KOPT-K1 (cell line): ENCODE measurements around the gene CEP104.

ENCODE experiments used
- H3K27ac ChIP-seq: fragments of 200-600 bp; sonication (generic); 2 replicates; pipeline ENCODE4 v1.5.1; 2016; ENCODE audit warnings: antibody characterized with exemption, mild to moderate bottlenecking, low read depth, low read length; ENCODE audit not compliant: poor library complexity, severe bottlenecking
- H3K36me3 ChIP-seq: fragments of 200-600 bp; sonication (generic); 2 replicates; pipeline ENCODE4 v1.5.1; 2017; ENCODE audit warnings: antibody characterized with exemption, mild to moderate bottlenecking, low read length, moderate library complexity; ENCODE audit not compliant: insufficient read depth
- H3K9me3 ChIP-seq: fragments of 200-600 bp; sonication (generic); 2 replicates; pipeline ENCODE4 v1.5.1; 2017; ENCODE audit warnings: antibody characterized with exemption, low read length, mild to moderate bottlenecking; ENCODE audit not compliant: insufficient read depth, poor library complexity, severe bottlenecking

Gene CEP104

GRCh38 chr1:3885611-3886010 lies 28.6 kb upstream of the CEP104 start:
- H3K27ac ChIP-seq, result no peak overlapping the region
- H3K9me3 ChIP-seq, result no peaks in the 10 kb centered on the region
- H3K36me3 ChIP-seq, result peaks cover 56% of the 10 kb centered on the region

GRCh38 chr1:3884966-3885365 lies 28.0 kb upstream of the CEP104 start:
- Histone ChIP-seq H3K27ac (no peak overlapping the region), H3K9me3 (peaks cover 5% of the 10 kb centered on the region), H3K36me3 (peaks cover 50% of the 10 kb centered on the region)

GRCh38 chr1:3883194-3883925 lies 26.3 kb upstream of the CEP104 start:
- Histone ChIP-seq H3K36me3 (peaks cover 43% of the 10 kb centered on the region), H3K27ac (peak overlapping the region; percentile 85), H3K9me3 (peaks cover 15% of the 10 kb centered on the region)

GRCh38 chr1:3881193-3881480 lies 24.1 kb upstream of the CEP104 start:
- Histone ChIP-seq H3K27ac (peak overlapping the region; percentile 85), H3K36me3 (peaks cover 22% of the 10 kb centered on the region), H3K9me3 (peaks cover 15% of the 10 kb centered on the region)

- Histone ChIP-seq H3K36me3 (peaks cover 17% of the 10 kb centered on the region), H3K27ac (peak overlapping the region; percentile 85)
Measured at GRCh38 chr1:3880429-3881192, 23.6 kb upstream of the CEP104 start.

GRCh38 chr1:3879787-3880428 lies 22.9 kb upstream of the CEP104 start:
- H3K36me3 ChIP-seq, result peaks cover 13% of the 10 kb centered on the region
- peak overlapping the region; percentile 85 for H3K27ac ChIP-seq
- peaks cover 15% of the 10 kb centered on the region for H3K9me3 ChIP-seq

More at GRCh38 chr1:3880429-3881192, 23.6 kb upstream of the CEP104 start:
- H3K9me3 ChIP-seq, result peaks cover 15% of the 10 kb centered on the region

GRCh38 chr1:3879099-3879498 lies 22.1 kb upstream of the CEP104 start:
- Histone ChIP-seq H3K9me3 (peaks cover 15% of the 10 kb centered on the region), H3K36me3 (peaks cover 13% of the 10 kb centered on the region; the same call in 1 of the 2 replicates), H3K27ac (no peak overlapping the region)

GRCh38 chr1:3876716-3877115 lies 19.7 kb upstream of the CEP104 start:
- H3K27ac ChIP-seq, result no peak overlapping the region
- H3K36me3 ChIP-seq, result peaks cover 13% of the 10 kb centered on the region; the same call in 1 of the 2 replicates
- peaks cover 15% of the 10 kb centered on the region for H3K9me3 ChIP-seq

GRCh38 chr1:3874736-3875135 lies 17.7 kb upstream of the CEP104 start:
- peaks cover 8% of the 10 kb centered on the region for H3K9me3 ChIP-seq
- peaks cover 10% of the 10 kb centered on the region; the same call in 1 of the 2 replicates for H3K36me3 ChIP-seq
- no peak overlapping the region for H3K27ac ChIP-seq

GRCh38 chr1:3872546-3872945 lies 15.5 kb upstream of the CEP104 start:
- H3K27ac ChIP-seq, result no peak overlapping the region
- peaks cover 4% of the 10 kb centered on the region; the same call in 1 of the 2 replicates for H3K36me3 ChIP-seq
- no peaks in the 10 kb centered on the region for H3K9me3 ChIP-seq

GRCh38 chr1:3871451-3871805 lies 14.4 kb upstream of the CEP104 start:
- H3K9me3 ChIP-seq, result no peaks in the 10 kb centered on the region
- no peak overlapping the region for H3K27ac ChIP-seq
- peaks cover 4% of the 10 kb centered on the region; the same call in 1 of the 2 replicates for H3K36me3 ChIP-seq

GRCh38 chr1:3869751-3870301 lies 12.8 kb upstream of the CEP104 start:
- Histone ChIP-seq H3K27ac (no peak overlapping the region), H3K9me3 (no peaks in the 10 kb centered on the region), H3K36me3 (peaks cover 3% of the 10 kb centered on the region; the same call in 1 of the 2 replicates)

- Histone ChIP-seq H3K36me3 (no peaks in the 10 kb centered on the region; the same call in 1 of the 2 replicates), H3K9me3 (no peaks in the 10 kb centered on the region), H3K27ac (no peak overlapping the region)
Measured at GRCh38 chr1:3868464-3869006, 11.5 kb upstream of the CEP104 start.

GRCh38 chr1:3865606-3866160 lies 8.7 kb upstream of the CEP104 start:
- no peaks in the 10 kb centered on the region; the same call in 1 of the 2 replicates for H3K36me3 ChIP-seq
- H3K9me3 ChIP-seq, result no peaks in the 10 kb centered on the region
- no peak overlapping the region for H3K27ac ChIP-seq
